Keratinocyte (primary cell): Measurements from ENCODE around the gene ECI2. TPM values are rescaled to one million over a fixed set of nuclear protein-coding genes. Genes with fewer than 3 reads are reported as not detected.

Experiments
- DNase-seq: peaks from one replicate; pipeline ENCODE4 v3.0.0-alpha.2; 2011; ENCODE audit warnings: low read depth, missing footprints, low spot score
- FAIRE-seq: peaks from 2 replicates; lab custom pipeline; 2011; peaks lifted over from hg19 to GRCh38; lab: Jason Lieb, UNC
- H2AFZ ChIP-seq: 2 replicates; pipeline ENCODE4 v1.6.0; 2012; ENCODE audit warnings: low read length, control low read depth, inconsistent platforms; ENCODE audit not compliant: control insufficient read depth
- H3K27ac ChIP-seq: 2 replicates; pipeline ENCODE4 v1.5.1; 2011; ENCODE audit warnings: low read length; ENCODE audit not compliant: control insufficient read depth, insufficient read depth
- H3K27me3 ChIP-seq: 3 replicates; pipeline ENCODE4 v1.6.0; 2011; ENCODE audit warnings: low read length; ENCODE audit not compliant: control insufficient read depth, insufficient read depth; ENCODE audit errors: extremely low read depth
- H3K36me3 ChIP-seq, 2 experiments: 2 replicates in 1 of 2; 3 replicates in 1 of 2; pipeline ENCODE4 v1.5.1; 2011; ENCODE audit warnings: low read length in 2 of 2, mild to moderate bottlenecking in 1 of 2; ENCODE audit not compliant: control insufficient read depth in 2 of 2, insufficient read depth in 2 of 2; ENCODE audit errors: extremely low read depth in 1 of 2
- H3K4me1 ChIP-seq: 3 replicates; pipeline ENCODE4 v1.5.1; 2011; ENCODE audit warnings: low read length; ENCODE audit not compliant: control insufficient read depth, insufficient read depth; ENCODE audit errors: extremely low read depth
- H3K4me2 ChIP-seq: 3 replicates; pipeline ENCODE4 v1.6.0; 2011; ENCODE audit warnings: low read depth, low read length; ENCODE audit not compliant: control insufficient read depth, insufficient read depth; ENCODE audit errors: extremely low read depth
- H3K4me3 ChIP-seq, 3 experiments: fragments of 200-600 bp in 1 of 3; sonication (generic) in 1 of 3; 2 replicates in 2 of 3; 3 replicates in 1 of 3; pipeline ENCODE4 v1.5.1; 2011 to 2016; ENCODE audit warnings: low read length in 3 of 3, mild to moderate bottlenecking in 3 of 3, control low read depth in 2 of 3, inconsistent platforms in 1 of 3, low read depth in 1 of 3, mixed read lengths in 1 of 3, mixed run types in 1 of 3, moderate library complexity in 1 of 3; ENCODE audit not compliant: control insufficient read depth in 2 of 3, insufficient read depth in 2 of 3; ENCODE audit errors: extremely low read depth in 1 of 3
- H3K79me2 ChIP-seq: 2 replicates; pipeline ENCODE4 v1.6.0; 2012; ENCODE audit warnings: low read length; ENCODE audit not compliant: control insufficient read depth, insufficient read depth
- H3K9ac ChIP-seq: 3 replicates; pipeline ENCODE4 v1.6.0; 2011; ENCODE audit warnings: low read length; ENCODE audit not compliant: control insufficient read depth, insufficient read depth; ENCODE audit errors: extremely low read depth
- H3K9me1 ChIP-seq: 3 replicates; pipeline ENCODE4 v1.6.0; 2011; ENCODE audit warnings: low read length; ENCODE audit not compliant: control insufficient read depth, insufficient read depth; ENCODE audit errors: extremely low read depth
- H3K9me3 ChIP-seq: 2 replicates; pipeline ENCODE4 v1.5.1; 2012; ENCODE audit warnings: low read depth, low read length; ENCODE audit not compliant: control insufficient read depth
- H4K20me1 ChIP-seq: 3 replicates; pipeline ENCODE4 v1.6.0; 2011; ENCODE audit warnings: low read length; ENCODE audit not compliant: control insufficient read depth, insufficient read depth; ENCODE audit errors: extremely low read depth
- EZH2 ChIP-seq: IDR thresholded peaks from one replicate; pipeline ENCODE4 v1.6.1; 2012; ENCODE audit warnings: inconsistent platforms, mild to moderate bottlenecking, low read length, moderate library complexity
- dilution Hi-C: fragments of 300-500 bp; cut with MboI; formaldehyde crosslinking; loops from one replicate; pipeline ENCODE4 v1.7.0; 2020; ENCODE audit warnings: low sequenced_read_pairs; ENCODE audit not compliant: extremely low pct_ligation_motif_present
- polyA plus RNA-seq, 5 experiments: library from polyadenylated mRNA; depleted of rRNA in 3 of 5; stranded (reverse) in 3 of 5; stranded (forward) in 1 of 5; unstranded in 1 of 5; fragments of >200 nt; gene quantifications; 1 replicate in 1 of 5; 2 replicates in 3 of 5; 3 replicates in 1 of 5; pipeline versions ENCODE4 v1.2.1 to v1.2.3, GENCODE V29; 2011 to 2012; ENCODE audit warnings: missing spikeins in 2 of 5, low read depth in 1 of 5, low replicate concordance in 1 of 5
- TF ChIP-seq, protein P1 (sequence below), 3 experiments: IDR thresholded peaks in 1 of 3; conservative IDR thresholded peaks in 1 of 3; optimal IDR thresholded peaks in 1 of 3; 2 replicates in 2 of 3; 3 replicates in 1 of 3; pipeline versions ENCODE3 to v1.5.1; 2011; ENCODE audit warnings: low read length in 3 of 3, mild to moderate bottlenecking in 3 of 3, moderate library complexity in 2 of 3, control low read depth in 1 of 3, inconsistent platforms in 1 of 3; ENCODE audit not compliant: insufficient read depth in 2 of 3; ENCODE audit errors: extremely low read depth in 1 of 3

Gene ECI2
- polyA plus RNA-seq, 1 donor (not counting 4 experiments of a cell fraction or from before 2014, with no cell fraction given): 41.6 TPM

DNA sequence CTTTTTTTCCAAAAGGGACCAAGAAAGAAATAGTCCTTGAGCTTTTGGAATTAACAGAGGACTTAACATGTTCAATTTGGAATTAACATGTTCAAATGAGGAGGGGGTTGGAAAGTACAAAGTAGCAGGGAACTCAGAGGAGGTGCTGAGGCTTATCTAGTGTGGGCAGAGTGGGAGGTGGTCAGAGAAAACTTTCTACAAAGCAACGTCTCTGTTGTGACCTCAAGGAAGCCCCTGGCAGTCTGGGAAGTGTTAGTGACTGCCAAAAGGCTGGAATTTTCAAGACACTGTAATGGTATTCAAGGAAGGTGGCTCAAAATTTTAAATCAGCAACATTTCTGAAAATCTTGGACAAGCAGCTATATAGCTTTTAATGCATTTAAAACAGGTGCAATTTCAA, 7.3 kb downstream of the ECI2 start:
- dilution Hi-C loops: no loop called here
- no peak overlapping the region for H3K4me3 ChIP-seq
- FAIRE-seq (no peak), DNase-seq (no peak)
- TF ChIP-seq, protein P1, sequence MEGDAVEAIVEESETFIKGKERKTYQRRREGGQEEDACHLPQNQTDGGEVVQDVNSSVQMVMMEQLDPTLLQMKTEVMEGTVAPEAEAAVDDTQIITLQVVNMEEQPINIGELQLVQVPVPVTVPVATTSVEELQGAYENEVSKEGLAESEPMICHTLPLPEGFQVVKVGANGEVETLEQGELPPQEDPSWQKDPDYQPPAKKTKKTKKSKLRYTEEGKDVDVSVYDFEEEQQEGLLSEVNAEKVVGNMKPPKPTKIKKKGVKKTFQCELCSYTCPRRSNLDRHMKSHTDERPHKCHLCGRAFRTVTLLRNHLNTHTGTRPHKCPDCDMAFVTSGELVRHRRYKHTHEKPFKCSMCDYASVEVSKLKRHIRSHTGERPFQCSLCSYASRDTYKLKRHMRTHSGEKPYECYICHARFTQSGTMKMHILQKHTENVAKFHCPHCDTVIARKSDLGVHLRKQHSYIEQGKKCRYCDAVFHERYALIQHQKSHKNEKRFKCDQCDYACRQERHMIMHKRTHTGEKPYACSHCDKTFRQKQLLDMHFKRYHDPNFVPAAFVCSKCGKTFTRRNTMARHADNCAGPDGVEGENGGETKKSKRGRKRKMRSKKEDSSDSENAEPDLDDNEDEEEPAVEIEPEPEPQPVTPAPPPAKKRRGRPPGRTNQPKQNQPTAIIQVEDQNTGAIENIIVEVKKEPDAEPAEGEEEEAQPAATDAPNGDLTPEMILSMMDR (optimal IDR thresholded peaks at IDR 0.05 in 1 of 3, IDR thresholded peaks at IDR 0.05 in 1 of 3, conservative IDR thresholded peaks at IDR 0.05 in 1 of 3; ENCODE audit: extremely low read depth in 1 of 3, insufficient read depth in 2 of 3, low read length in 3 of 3): no peak
- no peak for TF ChIP-seq EZH2
- no peak overlapping the region for H3K4me2 ChIP-seq
- no peak overlapping the region for H3K9ac ChIP-seq
- H3K27ac ChIP-seq: no peak overlapping the region
- H2AFZ ChIP-seq: no peak overlapping the region
- H3K36me3 ChIP-seq: peaks cover 13 to 23% of the 10 kb centered on the region in 2 experiments
- H3K4me1 ChIP-seq: peaks cover 11% of the 10 kb centered on the region
- no peaks in the 10 kb centered on the region for H3K9me3 ChIP-seq
- H3K9me1 ChIP-seq: peaks cover 2% of the 10 kb centered on the region
- no peaks in the 10 kb centered on the region for H3K27me3 ChIP-seq
- H4K20me1 ChIP-seq: no peaks in the 10 kb centered on the region
- H3K79me2 ChIP-seq: no peaks in the 10 kb centered on the region

DNA sequence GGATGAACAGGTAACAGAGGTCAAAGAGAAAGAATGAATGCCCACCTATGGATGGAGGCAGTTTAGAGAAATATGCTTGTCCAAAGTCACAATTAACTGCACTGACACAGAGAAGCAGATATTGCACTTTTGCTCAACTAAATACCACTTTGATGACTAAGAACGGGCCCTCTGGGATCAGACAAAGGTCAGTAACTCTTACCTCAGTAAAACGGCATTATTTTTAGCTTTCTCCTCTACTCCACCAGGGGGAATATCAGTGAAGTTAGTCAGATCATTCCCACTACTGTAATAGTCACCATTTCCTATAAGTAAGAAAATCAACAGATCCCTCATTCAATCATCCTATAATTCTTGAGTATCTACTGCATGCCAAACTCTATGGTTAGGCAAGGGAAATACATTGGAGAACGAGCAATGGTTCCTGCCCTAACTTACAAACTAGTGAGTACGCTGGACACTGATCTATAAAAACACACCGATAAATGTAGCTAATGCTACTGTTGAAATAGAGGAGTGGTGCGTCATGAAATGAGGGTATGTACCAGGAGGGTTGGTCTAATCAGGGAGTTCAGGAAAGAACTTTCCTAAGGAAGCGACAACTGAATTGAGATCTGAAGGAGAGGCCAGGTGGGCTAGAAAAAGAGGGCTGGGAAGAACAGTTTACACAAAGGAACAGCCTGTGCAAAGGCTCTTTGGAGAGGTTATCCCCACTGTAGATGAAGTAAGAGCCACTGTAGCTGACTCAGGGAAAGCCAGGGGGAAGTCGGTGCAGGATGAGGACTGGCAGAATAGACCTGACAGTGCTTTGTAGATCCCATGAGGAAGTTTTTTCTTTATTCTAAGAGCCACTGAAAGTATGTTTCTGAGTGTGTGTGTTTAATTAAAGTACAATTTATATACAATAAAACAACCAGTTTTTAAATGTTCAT, 9.2 kb downstream of the ECI2 start:
- H3K4me3 ChIP-seq: no peak overlapping the region
- peaks cover 2% of the 10 kb centered on the region for H3K9me1 ChIP-seq
- no peak overlapping the region for H3K9ac ChIP-seq
- H3K36me3 ChIP-seq: peaks cover 10 to 16% of the 10 kb centered on the region in 2 experiments
- dilution Hi-C loops: no loop called here
- FAIRE-seq (peak; percentile 52), DNase-seq (no peak)
- H3K27me3 ChIP-seq: no peaks in the 10 kb centered on the region
- H4K20me1 ChIP-seq: no peaks in the 10 kb centered on the region
- H3K4me2 ChIP-seq: peak overlapping the region; percentile 19
- peak overlapping the region; percentile 1 for H3K27ac ChIP-seq
- no peaks in the 10 kb centered on the region for H3K79me2 ChIP-seq
- H2AFZ ChIP-seq: no peak overlapping the region
- no peaks in the 10 kb centered on the region for H3K9me3 ChIP-seq
- H3K4me1 ChIP-seq: peaks cover 11% of the 10 kb centered on the region
- TF ChIP-seq EZH2: no peak
- TF ChIP-seq, protein P1 (optimal IDR thresholded peaks at IDR 0.05 in 1 of 3, IDR thresholded peaks at IDR 0.05 in 1 of 3, conservative IDR thresholded peaks at IDR 0.05 in 1 of 3; ENCODE audit: extremely low read depth in 1 of 3, insufficient read depth in 2 of 3, low read length in 3 of 3): peak in 2 of 3 experiments; percentile 5 to 30
